PC-3 (cell line): Measurements from ENCODE around the gene WDR83. TPM values are rescaled to one million over a fixed set of nuclear protein-coding genes. Genes with fewer than 3 reads are reported as not detected.
A peak's percentile ranks its signal among the peaks of the same experiment; 100 is the strongest.
"Not testable (repeated sequence)": the region's sequence is repeated elsewhere in the genome, so short reads cannot be mapped to it uniquely, and the experiment has no call there.

ENCODE experiments used
- ATAC-seq: fragments of 200-7000 bp; cut with Tn5 transposase; 2 replicates; pipeline ENCODE4 v1.9.1; 2020; ENCODE audit warnings: mild to moderate bottlenecking, moderate library complexity
- Bru-seq: library from RNA; stranded (reverse); fragments of 400-500 nt; gene quantifications from one replicate; lab custom pipeline; 2021; lab: Mats Ljungman, UMichigan
- BruChase-seq, 2 experiments: library from RNA; stranded (reverse); fragments of 400-500 nt; gene quantifications; one replicate each; lab custom pipeline; 2021; lab: Mats Ljungman, UMichigan
- BruUV-seq: library from RNA; stranded (reverse); fragments of 400-500 nt; replicated peaks from 2 replicates; lab custom pipeline; 2021; lab: Mats Ljungman, UMichigan
- CTCF ChIA-PET: fragments of 300-600 bp; sonication (Branson Sonifier 250); formaldehyde crosslinking; loops from one replicate; lab custom pipeline; 2022; ENCODE audit warnings: antibody characterized with exemption; lab: Charles Lee
- POLR2A ChIA-PET: fragments of 300-600 bp; sonication (Branson Sonifier 250); formaldehyde crosslinking; loops from one replicate; lab custom pipeline; 2022; ENCODE audit warnings: antibody characterized with exemption; ENCODE audit not compliant: unreplicated experiment; lab: Charles Lee
- DNase-seq: peaks from one replicate; pipeline ENCODE4 v3.0.0-alpha.2; 2015
- H2AFZ ChIP-seq: fragments of 300-600 bp; sonication (generic); 2 replicates; pipeline ENCODE4 v1.6.0; 2016; ENCODE audit warnings: antibody characterized with exemption, low read length
- H3F3A ChIP-seq: fragments of 300-600 bp; sonication (generic); one replicate; pipeline ENCODE4 v1.6.0; 2017; ENCODE audit warnings: antibody characterized with exemption, low read length, control low read depth, mild to moderate bottlenecking; ENCODE audit not compliant: unreplicated experiment
- H3K27ac ChIP-seq: fragments of 300-600 bp; sonication (generic); 2 replicates; pipeline ENCODE4 v1.5.1; 2016; ENCODE audit warnings: mild to moderate bottlenecking, low read length
- H3K27me3 ChIP-seq: fragments of 300-600 bp; sonication (generic); 2 replicates; pipeline ENCODE4 v1.6.1; 2016; ENCODE audit warnings: low read length, mixed read lengths
- H3K36me3 ChIP-seq: fragments of 300-600 bp; sonication (generic); 2 replicates; pipeline ENCODE4 v1.6.1; 2016; ENCODE audit warnings: low read depth, mixed run types, low read length, mixed read lengths
- H3K4me1 ChIP-seq: fragments of 300-600 bp; sonication (generic); 2 replicates; pipeline ENCODE4 v1.5.1; 2016; ENCODE audit warnings: low read length; ENCODE audit not compliant: insufficient read depth
- H3K4me2 ChIP-seq: fragments of 300-600 bp; sonication (generic); 2 replicates; pipeline ENCODE4 v1.6.0; 2016; ENCODE audit warnings: low read length
- H3K4me3 ChIP-seq: fragments of 300-600 bp; sonication (generic); 2 replicates; pipeline ENCODE4 v1.5.1; 2016; ENCODE audit warnings: mild to moderate bottlenecking, low read length, mixed read lengths
- H3K79me2 ChIP-seq: fragments of 300-600 bp; sonication (generic); 2 replicates; pipeline ENCODE4 v1.6.1; 2017; ENCODE audit warnings: low read length, mixed read lengths
- H3K9ac ChIP-seq: fragments of 300-600 bp; sonication (generic); 2 replicates; pipeline ENCODE4 v1.6.0; 2016; ENCODE audit warnings: mild to moderate bottlenecking, low read length
- H3K9me2 ChIP-seq: fragments of 300-600 bp; sonication (generic); replicated peaks from 2 replicates; pipeline ENCODE4 v1.6.1; 2016; ENCODE audit warnings: mixed run types, low read length, mixed read lengths
- H3K9me3 ChIP-seq: fragments of 300-600 bp; sonication (generic); 2 replicates; pipeline ENCODE4 v1.6.1; 2016; ENCODE audit warnings: low read length, mixed read lengths
- H4K20me1 ChIP-seq: fragments of 300-600 bp; sonication (generic); 2 replicates; pipeline ENCODE4 v1.6.1; 2016; ENCODE audit warnings: low read length, mixed read lengths
- CTCF ChIP-seq: fragments of 300-600 bp; sonication (generic); conservative IDR thresholded peaks from 2 replicates; pipeline ENCODE4 v1.5.1; 2017; ENCODE audit warnings: antibody characterized with exemption, low read depth, mild to moderate bottlenecking, low read length
- EZH2 ChIP-seq: fragments of 300-600 bp; sonication (generic); IDR thresholded peaks from one replicate; pipeline ENCODE4 v1.6.1; 2017; ENCODE audit warnings: antibody characterized with exemption, mild to moderate bottlenecking, low read length; ENCODE audit not compliant: unreplicated experiment
- EZH2phosphoT487 ChIP-seq: fragments of 300-600 bp; sonication (generic); IDR thresholded peaks from 2 replicates; pipeline ENCODE4 v1.6.1; 2018; ENCODE audit warnings: mild to moderate bottlenecking, antibody characterized with exemption, low read length, borderline replicate concordance
- intact Hi-C: fragments of 100-400 bp; cut with micrococcal nuclease; formaldehyde crosslinking; loops from 2 replicates; pipeline ENCODE4 v1.9.0; 2023
- long read RNA-seq: library from polyadenylated mRNA; unstranded; transcript quantifications from one replicate; pipeline ENCODE4 v2.0.0, GENCODE V29; 2021; ENCODE audit not compliant: unreplicated experiment
- total RNA-seq: library from RNA; depleted of rRNA; stranded (reverse); fragments of >200 nt; gene quantifications from 2 replicates; pipeline ENCODE4 v1.2.3, GENCODE V29; 2014; rRNA removed

Gene WDR83
- total RNA-seq (39.5 and 53.5 TPM in 2 replicates), Bru-seq, nascent RNA (percentile 66 among the genes with signal in this experiment), BruChase-seq, experiment 1, labeled RNA remaining after a 6-hour chase (percentile 71 among the genes with signal in this experiment), BruChase-seq, experiment 2, labeled RNA remaining after a 2-hour chase (percentile 66 among the genes with signal in this experiment)
- long read RNA-seq, transcript WDR83-201 (11 exons, 1,457 nt), result major isoform, 6 of 49 reads
- long read RNA-seq, partial matches to known transcripts, result 28 of 49 reads
- long read RNA-seq, other reads (novel, unspliced or antisense), result 12 of 49 reads

- Histone ChIP-seq H3K4me2 (peak within 1 kb of the TSS; percentile 93), H3K9me2 (no peaks in the 10 kb centered on the region), H3K4me3 (peak within 1 kb of the TSS; percentile 88), H3K79me2 (peaks cover 52% of the 10 kb centered on the region), H3K27ac (no peak within 1 kb of the TSS), H3K9me3 (no peaks in the 10 kb centered on the region), H2AFZ (peak within 1 kb of the TSS; percentile 90), H4K20me1 (no peaks in the 10 kb centered on the region), H3K36me3 (peaks cover 12% of the 10 kb centered on the region; the same call in 1 of the 2 replicates), H3K9ac (peak within 1 kb of the TSS; percentile 80), H3K27me3 (no peaks in the 10 kb centered on the region), H3K4me1 (peaks cover 32% of the 10 kb centered on the region), H3F3A (no peaks in the 10 kb centered on the region)
- BruUV-seq, result no TSS peak
- intact Hi-C loops, result loop anchor here (2.0 kb wide), 1 partner anchor 56 kb away; the partner anchor contains the start of genes ZNF490 and ZNF791
- ChIA-PET CTCF (no interaction called here), POLR2A (interaction anchor here (0.6 kb wide), 1 partner anchor 383 kb away, joined by 4 read pairs; no protein-coding TSS in a partner anchor)
- TF ChIP-seq CTCF (no peak), EZH2phosphoT487 (no peak), EZH2 (no peak)
- ATAC-seq, result peak; percentile 80
- DNase-seq, result peak; percentile 85
Observed at GRCh38 chr19:12666265-12667048, at the start of gene WDR83, which contains the start of gene MAN2B1. TSS of gene WDR83 (plus strand) at chr19:12666807. CDS start at chr19:12669791, 2,984 bp downstream. TSS of gene MAN2B1 (minus strand) at chr19:12666742. CDS start at chr19:12666701, 41 bp downstream.

GRCh38 chr19:12617646-12618045, 49.0 kb upstream of the WDR83 start:
- Histone ChIP-seq H4K20me1 (peaks cover 8% of the 10 kb centered on the region; the same call in 1 of the 2 replicates), H3K27me3 (no peaks in the 10 kb centered on the region), H3K9ac (no peak overlapping the region), H3K4me2 (no peak overlapping the region), H3F3A (no peaks in the 10 kb centered on the region), H3K79me2 (peaks cover 88% of the 10 kb centered on the region), H3K4me3 (no peak overlapping the region), H2AFZ (no peak overlapping the region), H3K27ac (no peak overlapping the region), H3K9me2 (no peaks in the 10 kb centered on the region), H3K4me1 (no peaks in the 10 kb centered on the region), H3K36me3 (peaks cover 57% of the 10 kb centered on the region), H3K9me3 (peaks cover 5% of the 10 kb centered on the region; the same call in 1 of the 2 replicates)
- DNase-seq (no peak), ATAC-seq (no peak)
- BruUV-seq, result no TSS peak
- intact Hi-C loops, result no loop called here
- CTCF ChIA-PET, result no interaction called here
- POLR2A ChIA-PET, result interaction anchor here (0.6 kb wide), 1 partner anchor 64 kb away, joined by 4 read pairs; no protein-coding TSS in a partner anchor
- TF ChIP-seq EZH2phosphoT487 (no peak), CTCF (no peak), EZH2 (no peak)

GRCh38 chr19:12621253-12622024, 45.2 kb upstream of the WDR83 start:
- intact Hi-C loops, result not testable (repeated sequence)

More at GRCh38 chr19:12621253-12622024, 45.2 kb upstream of the WDR83 start:
- BruUV-seq, H3K4me2 ChIP-seq, ATAC-seq, H4K20me1 ChIP-seq, H3K4me1 ChIP-seq, H3K9ac ChIP-seq, H3K9me2 ChIP-seq, CTCF ChIA-PET, H3K4me3 ChIP-seq, DNase-seq, POLR2A ChIA-PET, H3K27me3 ChIP-seq, H3F3A ChIP-seq, H3K9me3 ChIP-seq, H2AFZ ChIP-seq, H3K27ac ChIP-seq: not testable (repeated sequence)
- Histone ChIP-seq H3K79me2 (peaks cover 52% of the 10 kb centered on the region), H3K36me3 (peaks cover 68% of the 10 kb centered on the region)
